NCI-H128 (cell line): Measurements from ENCODE around the gene PAXX.

Source experiments
- DNase-seq: peaks from one replicate; lab custom pipeline; 2025; ENCODE audit not compliant: unreplicated experiment; lab: John Stamatoyannopoulos, UW

Gene PAXX

DNA sequence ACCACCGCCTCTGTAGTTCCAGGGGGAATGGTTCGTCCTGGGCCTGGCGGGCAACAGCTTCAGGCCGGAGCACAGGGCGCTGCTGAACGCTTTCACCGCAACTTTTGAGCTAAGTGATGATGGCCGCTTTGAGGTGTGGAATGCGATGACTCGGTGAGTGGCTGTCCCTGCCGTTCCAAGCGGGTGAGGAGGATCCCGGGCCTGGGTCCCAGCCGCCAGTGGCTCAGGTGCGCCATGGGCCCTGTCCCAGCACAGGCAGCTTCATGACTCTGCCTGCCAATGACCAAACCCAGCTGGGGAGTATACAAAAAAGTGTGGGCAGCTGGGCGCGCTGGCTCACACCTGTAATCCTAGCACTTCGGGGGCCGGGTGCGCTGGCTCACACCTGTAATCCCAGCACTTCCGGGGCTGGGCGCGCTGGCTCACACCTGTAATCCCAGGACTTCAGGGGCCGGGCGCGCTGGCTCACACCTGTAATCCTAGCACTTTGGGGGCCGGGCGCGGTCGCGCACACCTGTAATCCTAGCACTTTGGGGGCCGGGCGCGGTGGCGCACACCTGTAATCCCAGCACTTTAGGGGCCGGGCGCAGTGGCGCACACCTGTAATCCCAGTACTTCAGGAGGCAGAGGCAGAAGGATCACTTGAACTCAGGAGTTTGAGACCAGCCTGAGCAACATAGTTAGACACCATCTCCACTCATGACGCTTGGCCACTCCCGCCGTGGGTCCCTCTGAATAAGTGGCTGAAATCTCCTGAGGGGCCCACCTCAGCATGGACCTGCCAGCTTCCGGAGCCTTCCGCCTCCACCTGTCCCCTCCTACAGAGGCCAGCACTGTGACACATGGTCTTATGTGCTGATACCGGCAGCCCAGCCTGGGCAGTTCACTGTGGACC is 39.1 kb upstream of the PAXX start:
- no peak for DNase-seq

DNA sequence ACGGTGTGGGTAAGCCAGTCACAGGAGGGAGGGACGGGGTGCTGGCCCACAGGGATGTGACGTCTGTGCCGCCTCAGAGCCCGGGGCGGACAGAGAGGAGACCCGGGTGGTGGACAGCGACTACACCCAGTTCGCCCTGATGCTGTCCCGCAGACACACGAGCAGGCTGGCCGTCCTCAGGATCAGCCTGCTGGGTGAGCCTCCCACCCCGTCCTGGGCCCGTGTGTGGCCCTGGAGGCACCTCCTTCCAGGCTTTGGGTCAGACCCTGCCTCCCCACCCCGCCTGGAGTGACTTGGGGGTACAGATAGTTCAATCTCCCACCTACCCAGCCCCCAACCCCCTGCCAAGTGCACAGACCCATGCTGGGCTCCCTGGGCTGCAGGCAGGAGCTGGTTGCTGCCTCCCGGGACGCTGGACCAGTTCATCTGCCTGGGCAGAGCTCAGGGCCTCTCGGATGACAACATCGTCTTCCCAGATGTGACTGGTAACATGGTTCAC is 38.4 kb upstream of the PAXX start:
- no peak for DNase-seq

- no peak for DNase-seq
Observed at GRCh38 chr9:136954270-136955083, 37.7 kb upstream of the PAXX start.

GRCh38 chr9:136955202-136955942 is 36.9 kb upstream of the PAXX start:
- DNase-seq: no peak

GRCh38 chr9:136955943-136956335 is 36.3 kb upstream of the PAXX start:
- no peak for DNase-seq

- DNase-seq: no peak
Observed at GRCh38 chr9:136956604-136957003, 35.6 kb upstream of the PAXX start.

GRCh38 chr9:136957461-136957860 is 34.8 kb upstream of the PAXX start:
- DNase-seq: no peak

DNA sequence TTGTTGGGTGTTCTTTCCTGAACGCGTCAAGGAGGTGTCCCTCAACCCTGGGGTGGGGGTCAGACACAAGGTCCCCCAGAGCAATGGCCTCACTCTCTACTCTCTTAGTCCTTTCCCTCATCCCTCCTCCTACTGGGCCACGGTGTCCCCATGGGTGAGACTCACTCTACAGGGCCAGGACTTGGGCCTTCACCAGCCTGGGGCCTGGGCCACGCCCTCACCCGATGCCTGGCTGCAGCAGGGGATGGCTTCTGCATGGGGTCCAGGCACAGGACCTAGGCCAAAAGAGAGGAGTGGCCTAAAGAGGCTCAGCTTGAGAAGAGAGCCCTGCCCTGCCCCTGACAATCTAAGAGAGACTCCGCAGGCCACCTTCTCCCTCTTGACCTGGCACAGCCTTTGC is 34.3 kb upstream of the PAXX start:
- no peak for DNase-seq

GRCh38 chr9:136958473-136958872 is 33.7 kb upstream of the PAXX start:
- DNase-seq: no peak

GRCh38 chr9:136958898-136959850 is 33.0 kb upstream of the PAXX start:
- no peak for DNase-seq

DNA sequence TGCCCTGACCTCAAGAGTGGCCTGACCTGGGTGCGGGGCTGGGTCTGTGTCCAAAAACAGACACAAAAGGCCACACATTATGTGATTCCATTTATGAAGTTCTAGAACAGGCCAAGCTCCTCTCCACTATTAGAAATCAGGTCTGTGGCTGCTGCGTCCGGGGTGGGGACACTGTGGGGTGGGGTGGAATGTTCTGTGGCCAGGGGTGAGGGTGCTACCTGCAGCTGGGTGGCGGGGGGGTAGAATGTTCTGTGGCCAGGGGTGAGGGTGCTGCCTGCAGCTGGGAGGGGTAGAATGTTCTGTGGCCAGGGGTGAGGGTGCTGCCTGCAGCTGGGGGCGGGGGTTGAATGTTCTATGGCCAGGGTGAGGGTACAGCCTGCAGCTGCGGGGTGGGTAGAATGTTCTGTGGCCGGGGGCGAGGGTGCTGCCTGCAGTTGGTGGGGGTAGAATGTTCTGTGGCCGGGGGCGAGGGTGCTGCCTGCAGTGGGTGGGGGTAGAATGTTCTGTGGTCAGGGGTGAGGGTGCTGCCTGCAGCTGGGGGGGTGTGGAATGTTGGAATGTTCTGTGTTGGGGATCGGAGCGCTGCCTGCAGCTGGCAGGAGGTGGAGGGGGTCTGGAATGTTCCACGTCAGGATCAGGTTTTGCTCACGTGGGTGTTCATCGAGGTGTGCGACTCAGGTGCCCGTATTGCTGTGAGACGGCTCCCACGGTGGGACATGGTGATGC is 31.8 kb upstream of the PAXX start:
- DNase-seq: no peak

DNA sequence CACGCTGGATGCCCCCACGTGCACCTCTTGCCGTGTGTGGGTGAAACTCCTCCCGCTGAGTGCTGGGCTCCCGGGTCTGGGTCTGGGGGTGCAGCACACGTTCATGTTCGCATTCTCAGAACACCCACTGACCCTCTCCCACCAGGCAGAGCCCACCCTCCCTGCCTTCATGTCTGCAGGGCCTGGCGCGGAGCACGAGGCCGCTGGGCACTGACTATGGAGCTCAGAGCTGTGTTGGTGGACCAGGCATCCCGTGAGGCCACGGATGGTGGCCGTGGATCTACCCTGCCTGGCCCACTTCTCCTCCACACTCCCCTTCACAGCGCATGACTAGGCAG is 31.3 kb upstream of the PAXX start:
- no peak for DNase-seq

DNA sequence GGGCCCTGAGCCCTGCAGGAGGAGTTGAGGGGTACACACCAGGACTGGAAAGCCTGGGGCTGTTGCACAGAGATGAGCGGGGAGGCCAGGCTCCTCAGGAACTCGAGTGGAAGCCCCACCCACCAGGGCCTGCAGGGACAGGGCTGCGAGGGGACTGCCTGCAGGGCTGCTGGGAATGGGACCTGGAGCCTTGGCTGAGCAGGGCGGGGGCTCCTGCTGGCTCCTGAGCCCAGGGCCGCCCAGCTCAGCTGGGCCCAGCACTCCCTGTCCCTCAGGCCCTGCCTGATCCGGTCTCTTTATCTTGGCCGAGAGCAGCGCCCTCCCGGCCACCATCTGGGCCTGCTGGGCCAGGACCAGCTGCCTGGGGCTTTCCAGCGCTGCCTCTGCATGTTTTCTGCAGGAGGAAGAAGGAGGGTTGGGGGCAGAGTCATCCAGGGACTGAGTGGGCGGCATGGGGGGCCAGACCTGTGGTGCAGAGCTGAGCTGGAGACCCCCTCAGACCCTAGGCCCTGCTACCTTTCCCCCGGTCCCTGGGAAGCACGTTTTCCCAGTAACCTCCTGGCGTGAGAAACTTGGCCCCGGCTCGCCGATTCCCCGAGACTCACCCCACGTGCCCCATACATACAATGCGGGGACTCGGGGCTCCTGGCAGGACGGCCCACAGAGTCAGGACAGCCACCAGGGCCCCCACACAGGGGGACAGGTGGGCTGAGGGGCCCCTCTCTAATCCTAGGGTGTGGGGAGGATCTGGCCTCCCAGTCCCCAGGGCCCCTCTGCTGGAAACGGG is 30.8 kb upstream of the PAXX start:
- no peak for DNase-seq

GRCh38 chr9:136962163-136962562 is 30.1 kb upstream of the PAXX start:
- no peak for DNase-seq

- DNase-seq: no peak
Observed at GRCh38 chr9:136962701-136963248, 29.4 kb upstream of the PAXX start.

- no peak for DNase-seq
Observed at GRCh38 chr9:136963341-136963740, 28.9 kb upstream of the PAXX start.

GRCh38 chr9:136963751-136964150 is 28.5 kb upstream of the PAXX start:
- no peak for DNase-seq

GRCh38 chr9:136964171-136964689 is 28.0 kb upstream of the PAXX start:
- DNase-seq: no peak
